Cerebellar cortex (tissue), 1 donor: ENCODE results near the gene GLIS1.

Experiments
- DNase-seq: peaks from one replicate; pipeline ENCODE4 v3.0.0-alpha.2; 2015; ENCODE audit warnings: low spot score

The GLIS1 gene

GRCh38 chr1:53508991-53509666 is 229.8 kb downstream of the GLIS1 start:
- no peak for DNase-seq

GRCh38 chr1:53508056-53508990 is 230.6 kb downstream of the GLIS1 start:
- no peak for DNase-seq

DNA sequence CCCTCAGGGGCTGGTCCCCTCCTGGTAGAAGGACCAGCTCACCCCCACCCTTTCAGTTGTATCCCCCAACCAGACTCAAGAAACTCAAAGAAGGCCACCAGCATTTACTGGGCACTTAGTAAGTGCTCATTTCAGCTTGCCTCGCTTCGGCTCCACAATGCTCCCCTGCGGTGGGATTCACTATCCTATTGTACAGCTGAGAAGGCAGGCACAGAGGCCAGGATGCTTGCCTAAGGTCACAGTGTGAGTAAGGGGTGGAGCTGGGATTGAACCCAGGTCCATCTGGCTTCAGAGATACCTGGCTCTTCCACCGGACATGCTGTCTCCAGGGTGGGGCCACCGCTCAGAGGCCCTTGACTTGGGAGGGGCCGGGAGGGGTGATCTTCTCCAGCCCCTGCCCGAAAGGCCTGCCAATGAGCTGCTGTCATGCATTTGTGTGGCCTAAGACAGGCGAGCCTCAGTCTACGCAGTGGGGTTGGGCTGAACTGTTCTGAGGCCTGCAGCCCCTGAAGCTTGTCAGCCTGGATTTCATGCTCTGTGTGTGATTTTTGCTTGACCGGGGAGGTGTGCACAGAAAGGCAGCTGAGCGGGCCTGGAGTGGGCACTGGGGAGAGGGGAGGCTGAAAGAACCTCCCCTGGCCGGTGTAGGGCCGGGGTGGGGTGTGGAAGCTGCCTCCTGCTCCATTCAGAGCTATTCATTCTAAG is 231.7 kb downstream of the GLIS1 start:
- DNase-seq: no peak

DNA sequence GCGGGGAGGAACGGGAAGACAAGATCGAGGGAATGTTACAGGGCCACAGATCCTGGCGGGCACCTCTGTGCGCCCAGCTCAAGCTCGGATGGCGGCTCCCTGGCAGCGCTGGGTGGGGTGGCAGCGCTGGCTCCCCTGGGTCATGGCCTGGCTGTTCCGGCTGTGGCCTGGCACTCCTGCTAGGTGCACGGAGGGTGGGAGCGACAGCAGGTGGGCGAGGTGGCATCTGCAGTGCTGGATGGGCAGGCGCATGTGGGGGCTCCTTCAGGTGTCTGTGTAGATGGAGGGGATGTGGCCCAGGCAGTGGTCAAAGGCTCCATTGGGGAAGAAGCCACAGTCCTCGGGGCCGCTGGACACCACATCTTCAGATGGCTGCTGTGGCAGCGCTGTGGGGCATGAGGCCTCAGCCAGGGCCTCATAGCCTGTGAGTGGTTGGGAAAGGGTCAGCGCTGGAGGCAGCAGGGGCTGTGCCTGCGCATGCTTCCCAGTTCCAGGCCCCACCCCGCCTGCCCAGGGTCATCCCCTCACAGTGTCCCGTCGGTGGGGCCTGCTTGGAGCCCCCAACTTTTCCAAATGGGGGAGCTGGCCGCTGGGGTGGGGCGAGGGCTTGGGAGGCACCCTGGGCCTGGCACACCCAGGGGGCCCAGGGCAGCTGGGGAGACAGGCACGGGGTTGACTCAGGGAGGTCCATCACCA is 232.5 kb downstream of the GLIS1 start:
- no peak for DNase-seq

DNA sequence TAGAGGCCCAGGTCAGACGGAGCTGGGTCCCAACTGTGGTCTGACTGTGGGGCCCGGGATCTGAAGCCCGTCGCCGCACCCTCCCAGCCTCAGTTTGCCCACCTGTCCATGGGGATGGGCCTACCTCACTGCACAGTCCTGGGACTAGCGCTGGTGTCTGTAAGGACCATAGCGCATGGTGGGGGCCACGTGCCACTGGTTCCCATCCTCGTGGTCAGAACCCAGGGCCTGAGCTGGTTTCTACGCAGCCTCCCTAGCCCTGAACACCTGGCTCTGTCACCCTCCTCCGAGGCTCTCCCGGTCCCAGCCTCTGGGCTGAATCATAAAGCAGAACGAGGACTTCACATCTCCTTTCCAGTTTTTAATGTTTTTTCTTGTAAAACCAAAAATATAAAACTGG is 233.1 kb downstream of the GLIS1 start:
- no peak for DNase-seq

- no peak for DNase-seq
Observed at GRCh38 chr1:53505401-53505800, 233.6 kb downstream of the GLIS1 start.

- DNase-seq: no peak
Observed at GRCh38 chr1:53504901-53505300, 234.1 kb downstream of the GLIS1 start.

DNA sequence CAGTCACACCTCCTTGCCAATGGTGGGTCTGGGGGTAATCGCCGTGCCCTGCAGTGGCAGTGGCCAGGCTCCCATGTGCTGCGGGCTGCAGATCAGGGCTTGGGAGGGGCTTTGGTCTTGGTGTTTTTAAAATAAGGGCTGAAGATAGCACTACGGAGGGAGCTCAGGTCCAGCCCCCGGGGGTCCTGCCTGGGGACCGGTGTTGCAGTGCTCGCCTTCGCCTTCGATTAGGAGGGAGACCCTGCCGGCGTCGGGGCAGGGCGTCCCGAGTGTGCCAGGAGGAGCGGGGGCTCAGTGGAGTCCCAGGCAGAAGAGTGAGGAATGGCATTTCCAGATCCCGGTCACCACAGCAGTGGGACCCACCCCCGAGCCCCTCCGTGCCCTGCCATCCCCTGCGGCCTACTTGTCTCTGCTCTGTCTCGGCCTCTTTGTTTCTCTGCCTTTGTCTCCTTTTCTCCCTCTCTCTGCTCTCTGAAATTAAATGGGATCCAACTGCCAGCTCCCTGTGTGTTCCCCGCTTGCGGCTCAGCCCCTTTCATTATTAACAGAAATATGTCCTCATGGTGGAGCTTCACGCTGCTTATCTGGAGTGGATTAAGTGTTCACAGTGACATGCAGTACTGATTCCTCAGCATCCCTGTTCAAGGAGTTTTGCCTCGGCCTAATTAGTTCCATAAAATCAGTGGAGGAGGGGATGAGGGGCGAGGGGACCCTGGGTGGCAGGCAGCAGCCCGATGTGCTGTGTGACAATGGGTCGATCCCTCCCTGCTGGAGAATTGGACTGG is 235.3 kb downstream of the GLIS1 start:
- DNase-seq: no peak

- DNase-seq: no peak
Observed at GRCh38 chr1:53502641-53503432, 236.1 kb downstream of the GLIS1 start.

DNA sequence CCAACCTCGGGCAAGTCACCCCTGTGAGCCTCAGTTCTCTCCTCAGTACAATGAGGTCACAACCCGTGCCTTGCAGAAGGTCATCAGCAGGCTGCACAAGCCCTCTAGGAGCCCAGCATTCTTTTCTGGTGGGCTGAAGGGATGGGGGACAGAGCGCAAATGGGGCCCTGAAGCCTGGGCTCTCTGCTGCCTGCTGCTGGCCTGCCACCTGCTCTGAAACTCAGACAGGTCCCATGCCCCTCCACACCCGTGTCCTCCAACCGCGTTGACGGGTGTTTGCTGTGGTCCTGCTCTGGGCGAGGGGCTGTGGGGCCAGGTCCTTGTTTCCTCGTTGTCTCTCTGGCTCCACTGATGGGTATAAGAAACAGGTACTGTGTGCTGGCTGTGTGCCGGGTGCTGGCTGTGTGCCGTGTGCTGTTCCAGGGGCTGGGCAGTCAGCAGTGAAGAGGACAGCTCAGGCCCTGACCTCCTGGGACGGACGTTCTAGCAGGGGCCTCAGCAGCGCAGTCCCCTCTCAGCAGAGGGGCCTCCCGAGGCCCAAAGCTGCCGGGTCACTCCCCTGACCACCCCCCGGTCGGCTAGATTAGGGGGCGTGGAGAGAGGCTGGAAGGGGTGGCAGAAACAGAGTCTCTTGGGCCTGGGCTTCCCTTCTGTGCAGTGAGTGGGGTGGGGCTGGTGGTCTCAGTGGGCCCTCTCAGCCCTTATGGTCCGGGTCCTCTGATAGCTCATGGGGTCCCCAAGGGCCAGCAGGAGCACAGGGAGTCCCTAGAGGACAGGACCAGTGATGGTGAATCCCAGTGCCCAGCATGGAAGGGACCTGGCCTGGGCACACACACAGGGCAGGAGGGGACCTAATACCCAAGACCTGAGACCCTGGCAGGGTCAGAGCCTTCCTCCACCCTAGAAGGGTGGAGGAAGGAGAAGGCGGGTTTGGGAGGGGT is 237.6 kb downstream of the GLIS1 start:
- DNase-seq: no peak

- no peak for DNase-seq
Observed at GRCh38 chr1:53500204-53501064, 238.5 kb downstream of the GLIS1 start.

GRCh38 chr1:53499257-53500203 is 239.4 kb downstream of the GLIS1 start:
- no peak for DNase-seq

GRCh38 chr1:53498555-53499131 is 240.3 kb downstream of the GLIS1 start:
- DNase-seq: no peak

DNA sequence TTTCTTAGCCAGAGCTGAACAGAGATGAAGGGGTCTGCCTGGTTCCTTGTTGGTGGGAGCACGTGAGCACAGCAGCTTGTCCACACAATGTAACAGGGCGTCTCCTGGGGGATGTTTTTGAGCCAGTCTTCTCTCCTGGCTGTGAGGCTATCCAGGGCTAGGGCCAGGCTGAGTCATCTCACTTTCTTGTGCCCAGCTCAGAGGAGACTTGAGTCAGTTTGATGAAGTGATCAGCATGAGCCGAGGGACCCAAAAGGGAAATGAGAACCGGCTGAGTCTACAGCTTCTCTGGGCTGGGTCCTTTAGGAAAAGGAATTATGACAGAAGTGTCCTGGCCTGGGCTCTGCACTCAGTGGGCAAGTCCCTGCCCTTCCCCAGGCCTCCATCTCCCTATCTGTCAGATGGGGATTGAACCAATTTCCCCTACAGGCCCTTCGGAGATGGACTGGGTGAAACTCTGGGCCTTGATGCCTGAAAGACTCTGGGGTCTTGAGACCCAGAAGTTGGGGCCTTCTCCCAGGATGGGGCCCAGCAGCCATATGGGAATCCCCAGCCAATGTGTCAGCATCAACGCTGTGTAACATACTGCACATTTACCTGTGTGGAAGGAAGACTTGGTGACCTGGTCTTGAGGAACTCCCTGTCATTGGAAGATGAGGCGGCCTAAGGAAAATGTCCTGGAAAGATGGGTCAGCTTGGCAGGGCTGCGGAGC is 243.2 kb downstream of the GLIS1 start:
- no peak for DNase-seq

- DNase-seq: no peak
Observed at GRCh38 chr1:53490351-53490750, 248.6 kb downstream of the GLIS1 start.

- no peak for DNase-seq
Observed at GRCh38 chr1:53486395-53487026, 252.5 kb downstream of the GLIS1 start.
